Activated CD8-positive, alpha-beta T cell treated with anti-CD3 and anti-CD28 coated beads, Interleukin-2, amount 10 ng/mL, durations not matched to agents 7 days and 5 days (primary cell): ENCODE results near the gene PRKAR1B. TPM values are rescaled to one million over a fixed set of nuclear protein-coding genes. Genes with fewer than 3 reads are reported as not detected.

ENCODE experiments used
- ATAC-seq: fragments of 150-1000 bp; cut with Tn5 transposase; one replicate; pipeline ENCODE4 v1.10.0; 2021; ENCODE audit warnings: moderate library complexity
- CTCF ChIA-PET: fragments of 350-600 bp; sonication (Branson Sonifier 250); formaldehyde crosslinking; loops from one replicate; lab custom pipeline; 2021; ENCODE audit warnings: antibody characterized with exemption; lab: Charles Lee
- POLR2A ChIA-PET: fragments of 350-600 bp; sonication (Branson Sonifier 250); formaldehyde crosslinking; loops from one replicate; lab custom pipeline; 2021; ENCODE audit warnings: antibody characterized with exemption; lab: Charles Lee
- DNase-seq: peaks from one replicate; pipeline ENCODE4 v3.0.0-alpha.2; 2020
- H3K27ac Mint-ChIP-seq: one replicate; pipeline ENCODE4 v1.8.0; 2021; ENCODE audit warnings: mild to moderate bottlenecking, mixed read lengths
- H3K27me3 Mint-ChIP-seq: one replicate; pipeline ENCODE4 v1.8.0; 2021; ENCODE audit warnings: low read depth, mixed read lengths
- H3K36me3 Mint-ChIP-seq: one replicate; pipeline ENCODE4 v1.8.0; 2021; ENCODE audit warnings: low read depth, mixed read lengths
- H3K4me1 Mint-ChIP-seq: one replicate; pipeline ENCODE4 v1.8.0; 2021; ENCODE audit warnings: low read depth, mixed read lengths
- H3K4me3 Mint-ChIP-seq: one replicate; pipeline ENCODE4 v1.8.0; 2021; ENCODE audit warnings: mild to moderate bottlenecking, mixed read lengths
- H3K9me3 Mint-ChIP-seq: one replicate; pipeline ENCODE4 v1.8.0; 2022; ENCODE audit warnings: mixed read lengths; ENCODE audit not compliant: insufficient read depth
- total RNA-seq, 2 experiments: library from RNA; stranded (reverse); gene quantifications; one replicate each; pipeline ENCODE4 v1.2.3, GENCODE V29; 2021

Gene PRKAR1B
- total RNA-seq, 2 experiments from 2014 or later, result 56.5 to 58.2 TPM

GRCh38 chr7:768881-769504 lies 41.9 kb upstream of the PRKAR1B start:
- DNase-seq, result no peak
- ChIA-PET POLR2A (no interaction called here), CTCF (interaction anchor here (0.5 to 0.8 kb wide), 2 partner anchors 48 to 447 kb away, joined by 3 read pairs; no protein-coding TSS in a partner anchor)
- Mint-ChIP-seq H3K27ac (no peak overlapping the region), H3K4me3 (no peak overlapping the region), H3K27me3 (no peaks in the 10 kb centered on the region), H3K36me3 (peaks cover 21% of the 10 kb centered on the region), H3K4me1 (no peaks in the 10 kb centered on the region), H3K9me3 (no peaks in the 10 kb centered on the region)
- ATAC-seq, result no peak

DNA sequence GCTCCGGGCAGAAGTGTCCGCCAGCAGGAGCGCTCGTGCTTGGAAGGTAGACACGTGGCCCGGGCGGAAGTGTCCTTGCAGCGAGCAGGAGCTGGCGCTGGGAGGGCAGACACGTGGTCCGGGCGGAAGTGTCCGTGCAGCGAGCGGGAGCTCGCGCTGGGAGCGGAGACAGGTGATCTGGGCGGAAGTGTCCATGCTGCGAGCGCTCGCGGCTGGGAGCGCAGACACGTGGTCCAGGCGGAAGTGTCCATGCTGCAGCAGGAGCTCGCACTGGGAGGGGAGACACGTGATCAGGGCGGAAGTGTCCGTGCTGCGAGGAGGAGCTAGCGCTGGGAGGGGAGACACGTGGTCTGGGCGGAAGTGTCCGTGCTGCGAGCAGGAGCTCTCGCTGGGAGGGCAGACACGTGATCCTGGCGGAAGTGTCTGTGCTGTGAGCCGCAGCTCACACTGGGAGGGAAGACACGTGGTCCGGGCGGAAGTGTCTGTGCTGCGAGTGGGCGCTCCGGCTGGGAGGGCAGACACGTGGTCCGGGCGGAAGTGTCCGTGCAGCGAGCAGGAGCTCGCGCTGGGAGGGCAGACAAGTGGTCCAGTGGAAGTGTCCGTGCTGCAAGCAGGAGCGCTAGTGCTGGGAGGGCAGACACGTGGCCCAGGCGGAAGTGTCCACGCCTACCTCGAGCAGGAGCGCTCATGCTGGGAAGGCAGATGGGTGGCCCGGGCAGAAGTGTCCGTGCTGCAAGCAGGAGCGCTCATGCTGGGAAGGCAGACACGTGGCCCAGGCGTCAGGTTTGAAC lies 41.1 kb upstream of the PRKAR1B start:
- Mint-ChIP-seq H3K27ac (no peak overlapping the region), H3K27me3 (no peaks in the 10 kb centered on the region), H3K36me3 (peaks cover 23% of the 10 kb centered on the region), H3K4me3 (no peak overlapping the region), H3K4me1 (no peaks in the 10 kb centered on the region), H3K9me3 (no peaks in the 10 kb centered on the region)
- ATAC-seq (no peak), DNase-seq (no peak)
- CTCF ChIA-PET, result interaction anchor here (0.5 kb wide), 1 partner anchor 49 kb away, joined by 3 read pairs; no protein-coding TSS in a partner anchor
- POLR2A ChIA-PET, result no interaction called here

DNA sequence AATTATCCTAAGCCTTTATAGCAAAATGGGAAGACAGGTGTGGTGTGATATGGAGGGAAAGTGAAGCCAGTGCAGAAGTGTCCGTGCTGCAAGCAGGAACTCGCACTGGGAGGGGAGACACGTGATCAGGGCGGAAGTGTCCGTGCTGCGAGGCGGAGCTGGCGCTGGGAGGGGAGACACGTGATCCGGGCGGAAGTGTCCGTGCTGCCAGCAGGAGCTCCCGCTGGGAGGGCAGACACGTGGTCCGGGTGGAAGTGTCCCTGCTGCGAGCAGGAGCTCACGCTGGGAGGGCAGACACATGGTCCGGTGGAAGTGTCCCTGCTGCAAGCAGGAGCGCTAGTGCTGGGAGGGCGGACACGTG lies 40.5 kb upstream of the PRKAR1B start:
- Mint-ChIP-seq H3K4me3 (no peak overlapping the region), H3K27ac (no peak overlapping the region), H3K27me3 (no peaks in the 10 kb centered on the region), H3K4me1 (no peaks in the 10 kb centered on the region), H3K9me3 (no peaks in the 10 kb centered on the region), H3K36me3 (peaks cover 23% of the 10 kb centered on the region)
- ChIA-PET CTCF (no interaction called here), POLR2A (no interaction called here)
- ATAC-seq, result no peak
- DNase-seq, result no peak

DNA sequence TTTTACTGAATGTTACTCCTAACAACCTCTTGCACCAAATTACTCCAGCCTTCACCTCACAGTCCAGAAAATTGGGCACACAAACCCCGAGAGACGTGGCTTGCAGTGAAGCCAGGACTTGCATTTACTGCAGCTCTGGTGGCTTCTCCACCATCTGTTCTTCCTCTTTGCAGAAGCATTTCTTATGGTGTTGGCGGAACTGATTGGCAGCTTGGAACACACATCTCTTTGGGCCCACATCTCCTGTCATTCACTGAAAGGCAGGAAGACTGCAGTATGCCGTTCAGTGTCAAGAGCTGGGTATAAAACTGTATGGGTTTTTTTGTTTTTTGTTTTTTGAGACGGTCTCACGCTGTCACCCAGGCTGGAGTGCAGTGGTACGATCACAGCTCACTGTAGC lies 38.3 kb upstream of the PRKAR1B start:
- POLR2A ChIA-PET, result no interaction called here
- Mint-ChIP-seq H3K27ac (no peak overlapping the region), H3K4me1 (no peaks in the 10 kb centered on the region), H3K27me3 (no peaks in the 10 kb centered on the region), H3K9me3 (no peaks in the 10 kb centered on the region), H3K36me3 (peaks cover 22% of the 10 kb centered on the region), H3K4me3 (no peak overlapping the region)
- ATAC-seq, result no peak
- DNase-seq, result no peak
- CTCF ChIA-PET, result interaction anchor here (0.7 kb wide), 1 partner anchor 432 kb away, joined by 3 read pairs; no protein-coding TSS in a partner anchor

DNA sequence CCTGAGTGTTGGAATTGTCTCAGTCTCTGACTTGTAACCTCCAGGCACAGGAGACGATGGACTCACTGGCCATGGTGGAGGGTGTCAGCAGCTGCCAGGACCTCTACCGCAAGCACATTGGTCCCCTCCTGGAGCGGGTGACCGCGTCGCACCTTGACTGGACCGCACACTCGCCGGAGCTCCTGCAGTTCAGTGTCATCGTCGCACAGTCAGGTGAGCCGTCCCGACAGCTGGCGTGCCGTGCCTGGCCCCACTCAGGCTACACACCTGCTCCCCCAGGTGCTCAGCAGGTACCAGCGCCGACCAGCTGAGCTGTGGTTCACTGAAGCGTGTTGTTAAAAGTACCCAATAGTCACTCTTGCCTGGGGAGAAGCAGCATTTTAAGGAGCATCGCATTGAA lies 36.7 kb upstream of the PRKAR1B start:
- peaks cover 24% of the 10 kb centered on the region for H3K36me3 Mint-ChIP-seq
- H3K27me3 Mint-ChIP-seq, result no peaks in the 10 kb centered on the region
- ChIA-PET POLR2A (no interaction called here), CTCF (no interaction called here)
- no peak overlapping the region for H3K4me3 Mint-ChIP-seq
- H3K9me3 Mint-ChIP-seq, result no peaks in the 10 kb centered on the region
- H3K4me1 Mint-ChIP-seq, result no peaks in the 10 kb centered on the region
- no peak overlapping the region for H3K27ac Mint-ChIP-seq
- ATAC-seq, result no peak
- DNase-seq, result no peak

GRCh38 chr7:762885-763284 lies 35.8 kb upstream of the PRKAR1B start:
- no peaks in the 10 kb centered on the region for H3K9me3 Mint-ChIP-seq
- peaks cover 26% of the 10 kb centered on the region for H3K36me3 Mint-ChIP-seq
- DNase-seq (no peak), ATAC-seq (no peak)
- H3K27me3 Mint-ChIP-seq, result no peaks in the 10 kb centered on the region
- H3K4me3 Mint-ChIP-seq, result no peak overlapping the region
- no peak overlapping the region for H3K27ac Mint-ChIP-seq
- H3K4me1 Mint-ChIP-seq, result no peaks in the 10 kb centered on the region
- ChIA-PET CTCF (interaction anchor here (1.0 kb wide), 1 partner anchor 12 kb away, joined by 3 read pairs; no protein-coding TSS in a partner anchor), POLR2A (no interaction called here)

- CTCF ChIA-PET, result no interaction called here
- Mint-ChIP-seq H3K36me3 (peaks cover 30% of the 10 kb centered on the region), H3K27me3 (no peaks in the 10 kb centered on the region), H3K27ac (no peak overlapping the region), H3K9me3 (no peaks in the 10 kb centered on the region), H3K4me3 (no peak overlapping the region), H3K4me1 (no peaks in the 10 kb centered on the region)
- POLR2A ChIA-PET, result no interaction called here
- DNase-seq, result no peak
- ATAC-seq, result no peak
Measured at GRCh38 chr7:761631-762030, 34.5 kb upstream of the PRKAR1B start.

DNA sequence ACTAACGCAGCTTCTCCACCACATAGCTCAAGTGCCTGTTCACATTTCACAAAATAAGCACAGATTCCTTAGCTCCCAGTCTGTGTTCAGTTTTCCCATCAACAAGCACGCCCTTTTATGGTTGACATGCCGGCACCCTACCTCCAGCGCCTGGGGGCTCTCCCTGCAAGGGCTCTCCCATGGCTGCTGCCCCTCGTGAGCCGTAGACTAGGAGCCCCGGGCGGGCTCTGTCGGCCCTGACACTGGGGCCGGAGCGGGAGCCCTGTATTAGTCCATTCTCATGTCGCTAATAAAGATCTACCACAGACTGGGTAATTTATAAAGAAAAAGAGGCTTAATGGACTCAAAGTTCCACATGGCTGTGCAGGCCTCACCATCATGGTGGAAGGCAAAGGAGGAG lies 34.0 kb upstream of the PRKAR1B start:
- Mint-ChIP-seq H3K4me1 (no peaks in the 10 kb centered on the region), H3K27me3 (no peaks in the 10 kb centered on the region), H3K36me3 (peaks cover 26% of the 10 kb centered on the region), H3K4me3 (no peak overlapping the region), H3K9me3 (no peaks in the 10 kb centered on the region), H3K27ac (no peak overlapping the region)
- ChIA-PET POLR2A (no interaction called here), CTCF (interaction anchor here (1.5 kb wide), 1 partner anchor 12 kb away, joined by 3 read pairs; no protein-coding TSS in a partner anchor)
- ATAC-seq (no peak), DNase-seq (no peak)

DNA sequence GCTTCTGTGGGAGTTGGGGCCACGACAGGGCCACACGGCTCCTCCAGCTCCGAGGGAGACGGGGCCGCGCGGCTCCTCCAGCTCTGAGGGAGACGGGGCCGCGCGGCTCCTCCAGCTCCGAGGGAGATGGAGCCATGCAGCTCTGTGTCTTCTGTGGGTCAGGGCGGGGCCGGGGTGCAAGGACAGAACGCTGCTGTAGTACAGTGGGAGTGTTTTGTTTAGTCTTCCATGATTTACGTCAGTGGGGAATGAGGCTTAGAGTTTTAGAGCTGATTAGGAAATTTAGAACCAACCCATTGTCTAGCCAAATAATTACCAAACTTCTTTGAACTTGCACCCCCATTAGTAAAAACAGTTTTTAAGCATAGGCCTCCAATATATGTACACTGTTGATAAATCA lies 32.9 kb upstream of the PRKAR1B start:
- Mint-ChIP-seq H3K9me3 (no peaks in the 10 kb centered on the region), H3K36me3 (peaks cover 26% of the 10 kb centered on the region), H3K27ac (no peak overlapping the region), H3K27me3 (no peaks in the 10 kb centered on the region), H3K4me1 (no peaks in the 10 kb centered on the region), H3K4me3 (no peak overlapping the region)
- ATAC-seq (no peak), DNase-seq (no peak)
- CTCF ChIA-PET, result interaction anchor here (1.5 kb wide), 1 partner anchor 13 kb away, joined by 3 read pairs; no protein-coding TSS in a partner anchor
- POLR2A ChIA-PET, result no interaction called here

- Mint-ChIP-seq H3K27ac (no peak overlapping the region), H3K27me3 (no peaks in the 10 kb centered on the region), H3K36me3 (peaks cover 25% of the 10 kb centered on the region), H3K4me1 (no peaks in the 10 kb centered on the region), H3K9me3 (no peaks in the 10 kb centered on the region), H3K4me3 (no peak overlapping the region)
- ChIA-PET POLR2A (no interaction called here), CTCF (interaction anchor here (1.5 kb wide), 1 partner anchor 14 kb away, joined by 3 read pairs; no protein-coding TSS in a partner anchor)
- ATAC-seq, result no peak
- DNase-seq, result no peak
Measured at GRCh38 chr7:759569-759968, 32.5 kb upstream of the PRKAR1B start.

GRCh38 chr7:757741-758163 lies 30.7 kb upstream of the PRKAR1B start:
- ATAC-seq, result no peak
- H3K4me1 Mint-ChIP-seq, result no peaks in the 10 kb centered on the region
- H3K27me3 Mint-ChIP-seq, result no peaks in the 10 kb centered on the region
- DNase-seq, result no peak
- no peaks in the 10 kb centered on the region for H3K9me3 Mint-ChIP-seq
- H3K4me3 Mint-ChIP-seq, result no peak overlapping the region
- H3K27ac Mint-ChIP-seq, result no peak overlapping the region
- ChIA-PET CTCF (no interaction called here), POLR2A (no interaction called here)
- peaks cover 30% of the 10 kb centered on the region for H3K36me3 Mint-ChIP-seq

DNA sequence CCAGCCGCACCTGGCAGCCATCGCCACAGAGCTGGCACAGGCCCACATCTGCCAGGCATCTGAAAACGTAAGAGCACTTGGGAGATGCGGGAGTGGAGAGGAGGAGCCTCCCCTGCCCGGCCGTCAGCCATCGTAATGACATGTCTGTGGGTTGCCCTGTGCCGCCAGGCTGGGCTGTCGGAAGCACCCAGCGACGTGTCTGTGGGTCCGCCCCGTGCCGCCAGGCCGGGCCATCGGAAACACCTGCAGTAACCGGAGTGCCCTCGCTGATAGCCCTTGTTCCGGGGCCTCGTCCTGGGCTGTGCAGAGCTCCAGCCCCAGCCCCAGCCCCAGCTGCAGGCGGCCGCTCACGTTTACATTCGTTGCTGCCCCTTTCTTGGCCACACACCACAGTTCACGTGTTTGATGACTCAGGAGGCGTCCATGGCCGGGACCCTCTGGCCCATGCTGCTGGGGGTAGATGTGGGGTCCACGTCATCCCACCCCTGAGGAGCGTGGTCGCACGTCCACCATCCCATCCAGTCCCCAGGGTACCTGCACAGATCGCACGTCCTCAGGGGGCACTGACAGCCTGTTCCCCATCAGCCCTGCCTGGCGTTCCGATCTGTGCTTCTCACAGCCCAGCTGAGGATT lies 30.0 kb upstream of the PRKAR1B start:
- ATAC-seq (no peak), DNase-seq (no peak)
- Mint-ChIP-seq H3K27me3 (no peaks in the 10 kb centered on the region), H3K4me1 (no peaks in the 10 kb centered on the region), H3K4me3 (no peak overlapping the region), H3K36me3 (peaks cover 30% of the 10 kb centered on the region), H3K9me3 (no peaks in the 10 kb centered on the region), H3K27ac (no peak overlapping the region)
- POLR2A ChIA-PET, result no interaction called here
- CTCF ChIA-PET, result no interaction called here
